HCT116 (cell line): ENCODE results near the gene C2CD4B.

ENCODE experiments used
- CTCF ChIP-seq, 3 experiments: fragments of 200-600 bp in 1 of 3; sonication (generic) in 1 of 3; IDR thresholded peaks in 2 of 3; conservative IDR thresholded peaks in 1 of 3; 2 replicates each; pipeline ENCODE4 v1.5.1; 2012 to 2017; ENCODE audit warnings: low read depth in 2 of 3, low read length in 2 of 3, antibody characterized with exemption in 1 of 3, borderline replicate concordance in 1 of 3, control low read depth in 1 of 3, mild to moderate bottlenecking in 1 of 3, mixed read lengths in 1 of 3, mixed run types in 1 of 3, moderate library complexity in 1 of 3; ENCODE audit not compliant: insufficient read depth in 1 of 3
- EZH2 ChIP-seq: fragments of 200-600 bp; sonication (generic); IDR thresholded peaks from 2 replicates; pipeline ENCODE4 v1.6.1; 2017; ENCODE audit warnings: antibody characterized with exemption, mixed run types
- EZH2phosphoT487 ChIP-seq: fragments of 200-600 bp; IDR thresholded peaks from 2 replicates; pipeline ENCODE4 v1.6.1; 2018; ENCODE audit warnings: antibody characterized with exemption, borderline replicate concordance
- JUND ChIP-seq: IDR thresholded peaks from 2 replicates; pipeline ENCODE4 v1.6.1; 2012
- POLR2A ChIP-seq: IDR thresholded peaks from 2 replicates; pipeline ENCODE4 v1.7.0; 2011; ENCODE audit warnings: borderline replicate concordance; ENCODE audit not compliant: insufficient read depth, insufficient read length; ENCODE audit errors: extremely low read depth
- POLR2AphosphoS5 ChIP-seq: IDR thresholded peaks from 2 replicates; pipeline ENCODE4 v1.6.1; 2011; ENCODE audit warnings: mild to moderate bottlenecking, low read depth, low read length, moderate library complexity
- SP1 ChIP-seq: IDR thresholded peaks from 2 replicates; pipeline ENCODE4 v1.6.1; 2012; ENCODE audit warnings: low read depth
- YY1 ChIP-seq: IDR thresholded peaks from 2 replicates; pipeline ENCODE4 v1.6.1; 2011; ENCODE audit warnings: low read length, low read depth, moderate library complexity, mild to moderate bottlenecking; ENCODE audit not compliant: insufficient replicate concordance; ENCODE audit errors: extremely low read depth
- ZNF274 ChIP-seq: fragments of 200-500 bp; sonication (Bioruptor generic); IDR thresholded peaks from 2 replicates; pipeline ENCODE4 v1.6.1; 2014; ENCODE audit warnings: mild to moderate bottlenecking, low read depth, low read length, inconsistent platforms

GRCh38 chr15:62125773-62126172, 39.3 kb downstream of the C2CD4B start:
- no peak for TF ChIP-seq YY1
- TF ChIP-seq JUND, result no peak
- TF ChIP-seq SP1, result no peak
- no peak for TF ChIP-seq POLR2AphosphoS5
- TF ChIP-seq EZH2, result no peak
- peak; percentile 13 to 65 (median 61); a peak in 4 of 6 replicates for TF ChIP-seq CTCF (IDR thresholded peaks at IDR 0.05 in 2 of 3, conservative IDR thresholded peaks at IDR 0.05 in 1 of 3; ENCODE audit: borderline replicate concordance in 1 of 3, insufficient read depth in 1 of 3, low read depth in 2 of 3, low read length in 2 of 3)
- TF ChIP-seq EZH2phosphoT487, result no peak
- TF ChIP-seq ZNF274, result no peak
- TF ChIP-seq POLR2A, result no peak
